Measurements from ENCODE around the gene SET.

DNA sequence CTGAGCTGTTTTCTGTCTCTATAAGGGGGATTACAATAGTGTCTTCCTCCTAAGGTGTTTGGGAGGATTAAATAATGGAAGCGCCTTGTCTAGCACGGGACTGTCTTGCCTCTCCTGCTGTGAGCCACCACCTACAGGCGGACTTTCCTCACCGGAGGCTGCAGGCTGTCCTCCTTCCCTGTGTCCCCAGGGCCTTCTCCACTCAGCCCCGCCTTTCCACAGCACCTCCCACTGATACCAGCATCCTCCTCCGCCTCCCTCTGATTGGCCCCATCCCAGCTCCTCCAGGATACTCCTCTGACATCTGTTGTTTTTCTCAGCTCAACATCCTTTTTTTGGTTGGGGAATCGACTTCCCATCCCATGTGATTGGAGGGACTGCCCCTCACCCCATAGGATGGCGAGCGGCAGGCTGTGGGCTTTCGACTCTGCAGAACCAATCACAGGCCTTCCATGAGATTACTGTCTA lies 35.8 kb downstream of the SET start:
- TF ChIP-seq EP300 (IDR thresholded peaks at IDR 0.05): no peak
- no peak for TF ChIP-seq POLR2A (IDR thresholded peaks at IDR 0.05)
